Panc1 (cell line): Measurements from ENCODE around the gene MAPK11. TPM values are rescaled to one million over a fixed set of nuclear protein-coding genes. Genes with fewer than 3 reads are reported as not detected.

Experiments
- ATAC-seq: fragments of 200-7000 bp; cut with Tn5 transposase; 2 replicates; pipeline ENCODE4 v1.9.1; 2020; ENCODE audit warnings: mild to moderate bottlenecking, moderate library complexity
- BruUV-seq: library from RNA; stranded (reverse); fragments of 400-500 nt; replicated peaks from 2 replicates; lab custom pipeline; 2021; lab: Mats Ljungman, UMichigan
- CTCF ChIA-PET: fragments of 300-600 bp; sonication (Branson Sonifier 250); formaldehyde crosslinking; loops from one replicate; lab custom pipeline; 2022; ENCODE audit warnings: antibody characterized with exemption; lab: Charles Lee
- POLR2A ChIA-PET: fragments of 300-600 bp; sonication (Branson Sonifier 250); formaldehyde crosslinking; loops from one replicate; lab custom pipeline; 2022; ENCODE audit warnings: antibody characterized with exemption; lab: Charles Lee
- DNase-seq: peaks from one replicate; pipeline ENCODE4 v3.0.0-alpha.2; 2010; ENCODE audit warnings: low read depth, low spot score
- H3K27ac ChIP-seq: 2 replicates; pipeline ENCODE4 v1.5.1; 2011; ENCODE audit warnings: mild to moderate bottlenecking, low read length, inconsistent platforms
- H3K27me3 ChIP-seq: fragments of 200-500 bp; sonication (Bioruptor generic); 2 replicates; pipeline ENCODE4 v1.6.0; 2014; ENCODE audit warnings: low read length, inconsistent platforms; ENCODE audit not compliant: control insufficient read depth, insufficient read depth
- H3K36me3 ChIP-seq: fragments of 200-500 bp; sonication (Bioruptor generic); 2 replicates; pipeline ENCODE4 v1.5.1; 2014; ENCODE audit warnings: inconsistent platforms, mild to moderate bottlenecking, low read length, moderate library complexity; ENCODE audit not compliant: control insufficient read depth, insufficient read depth
- H3K4me1 ChIP-seq: 2 replicates; pipeline ENCODE4 v1.5.1; 2011; ENCODE audit warnings: inconsistent platforms, mild to moderate bottlenecking, low read length, moderate library complexity; ENCODE audit not compliant: control insufficient read depth, insufficient read depth
- H3K4me3 ChIP-seq, 2 experiments: 2 replicates each; pipeline ENCODE4 v1.5.1; 2011 to 2012; ENCODE audit warnings: low read depth in 2 of 2, low read length in 2 of 2, mild to moderate bottlenecking in 2 of 2, inconsistent platforms in 1 of 2, moderate library complexity in 1 of 2
- H3K9me3 ChIP-seq: fragments of 200-500 bp; sonication (Bioruptor generic); 2 replicates; pipeline ENCODE4 v1.5.1; 2014; ENCODE audit warnings: low read depth, mild to moderate bottlenecking, inconsistent platforms, low read length, moderate library complexity; ENCODE audit not compliant: control insufficient read depth, insufficient read depth
- CTCF ChIP-seq: fragments of 450-650 bp; IDR thresholded peaks from 2 replicates; pipeline ENCODE4 v1.5.1; 2017; ENCODE audit warnings: mild to moderate bottlenecking
- POLR2AphosphoS5 ChIP-seq: IDR thresholded peaks from 2 replicates; pipeline ENCODE4 v1.6.1; 2012; ENCODE audit warnings: mild to moderate bottlenecking, low read depth, low read length, moderate library complexity
- REST ChIP-seq, 2 experiments: IDR thresholded peaks; 2 replicates each; pipeline ENCODE4 v1.6.1; 2011 to 2012; ENCODE audit warnings: low read depth in 2 of 2, control low read depth in 1 of 2, low read length in 1 of 2, mild to moderate bottlenecking in 1 of 2, moderate library complexity in 1 of 2; ENCODE audit not compliant: insufficient read depth in 1 of 2
- SIN3A ChIP-seq: IDR thresholded peaks from 2 replicates; pipeline ENCODE4 v1.6.1; 2012; ENCODE audit warnings: low read depth, mild to moderate bottlenecking, low read length, moderate library complexity, borderline replicate concordance; ENCODE audit not compliant: insufficient read depth
- TCF7L2 ChIP-seq: IDR thresholded peaks from 2 replicates; pipeline ENCODE4 v1.6.1; 2011; ENCODE audit warnings: mild to moderate bottlenecking, low read depth, low read length, inconsistent platforms
- in situ Hi-C: cut with HindIII; loops from 2 replicates; pipeline ENCODE4 v1.10.0; 2016; ENCODE audit warnings: low sequenced_read_pairs, low pct_unique_long_range_greater_than_20kb
- intact Hi-C: fragments of 100-400 bp; cut with micrococcal nuclease; formaldehyde crosslinking; loops from one replicate; pipeline ENCODE4 v1.10.0; 2022; ENCODE audit not compliant: unreplicated experiment
- total RNA-seq: library from RNA; stranded (reverse); gene quantifications from one replicate; pipeline ENCODE4 v1.2.1, GENCODE V29; 2021; ENCODE audit not compliant: unreplicated experiment

MAPK11 gene
- total RNA-seq, 1 experiment from 2014 or later: 77.7 TPM

GRCh38 chr22:50229370-50229769, 40.8 kb downstream of the MAPK11 start:
- intact Hi-C loops (no loop called here), in situ Hi-C loops (no loop called here)
- Histone ChIP-seq H3K36me3 (no peaks in the 10 kb centered on the region), H3K27me3 (no peaks in the 10 kb centered on the region), H3K4me1 (no peaks in the 10 kb centered on the region), H3K27ac (no peak overlapping the region), H3K4me3 (no peak overlapping the region), H3K9me3 (no peaks in the 10 kb centered on the region)
- BruUV-seq: no TSS peak
- no peak for TF ChIP-seq CTCF
- no peak for TF ChIP-seq TCF7L2
- no peak for TF ChIP-seq POLR2AphosphoS5
- TF ChIP-seq REST (IDR thresholded peaks at IDR 0.05; ENCODE audit: insufficient read depth in 1 of 2, low read depth in 2 of 2, low read length in 1 of 2): no peak
- no peak for TF ChIP-seq SIN3A
- ChIA-PET CTCF (no interaction called here), POLR2A (no interaction called here)
- DNase-seq (no peak), ATAC-seq (no peak)

- intact Hi-C loops: no loop called here
- no peaks in the 10 kb centered on the region for H3K4me1 ChIP-seq
- TSS peak; percentile 58 for BruUV-seq
- ChIA-PET CTCF (interaction anchor here (0.5 kb wide), 1 partner anchor 160 kb away, joined by 3 read pairs; no protein-coding TSS in a partner anchor), POLR2A (no interaction called here)
- H3K9me3 ChIP-seq: no peaks in the 10 kb centered on the region
- TF ChIP-seq TCF7L2: no peak
- TF ChIP-seq CTCF: no peak
- TF ChIP-seq POLR2AphosphoS5: no peak
- no peak for TF ChIP-seq REST (IDR thresholded peaks at IDR 0.05; ENCODE audit: insufficient read depth in 1 of 2, low read depth in 2 of 2, low read length in 1 of 2)
- TF ChIP-seq SIN3A: no peak
- no peaks in the 10 kb centered on the region for H3K36me3 ChIP-seq
- no peak for ATAC-seq
- H3K4me3 ChIP-seq: no peak overlapping the region
- no peaks in the 10 kb centered on the region for H3K27me3 ChIP-seq
- in situ Hi-C loops: no loop called here
- no peak for DNase-seq
- no peak overlapping the region for H3K27ac ChIP-seq
Observed at GRCh38 chr22:50228366-50228765, 41.8 kb downstream of the MAPK11 start.
